HG02943 (cell line): ENCODE data around the gene SNX32.

ENCODE experiments used
- ATAC-seq: cut with Tn5 transposase; IDR thresholded peaks from one replicate; pipeline ENCODE4 v1.9.1; 2021; ENCODE audit warnings: mild to moderate bottlenecking, low read depth, moderate library complexity; ENCODE audit not compliant: unreplicated experiment

The SNX32 gene

GRCh38 chr11:65897020-65897471 lies 63.3 kb downstream of the SNX32 start:
- ATAC-seq, result no peak

GRCh38 chr11:65898656-65899355 lies 65.0 kb downstream of the SNX32 start:
- ATAC-seq, result no peak

DNA sequence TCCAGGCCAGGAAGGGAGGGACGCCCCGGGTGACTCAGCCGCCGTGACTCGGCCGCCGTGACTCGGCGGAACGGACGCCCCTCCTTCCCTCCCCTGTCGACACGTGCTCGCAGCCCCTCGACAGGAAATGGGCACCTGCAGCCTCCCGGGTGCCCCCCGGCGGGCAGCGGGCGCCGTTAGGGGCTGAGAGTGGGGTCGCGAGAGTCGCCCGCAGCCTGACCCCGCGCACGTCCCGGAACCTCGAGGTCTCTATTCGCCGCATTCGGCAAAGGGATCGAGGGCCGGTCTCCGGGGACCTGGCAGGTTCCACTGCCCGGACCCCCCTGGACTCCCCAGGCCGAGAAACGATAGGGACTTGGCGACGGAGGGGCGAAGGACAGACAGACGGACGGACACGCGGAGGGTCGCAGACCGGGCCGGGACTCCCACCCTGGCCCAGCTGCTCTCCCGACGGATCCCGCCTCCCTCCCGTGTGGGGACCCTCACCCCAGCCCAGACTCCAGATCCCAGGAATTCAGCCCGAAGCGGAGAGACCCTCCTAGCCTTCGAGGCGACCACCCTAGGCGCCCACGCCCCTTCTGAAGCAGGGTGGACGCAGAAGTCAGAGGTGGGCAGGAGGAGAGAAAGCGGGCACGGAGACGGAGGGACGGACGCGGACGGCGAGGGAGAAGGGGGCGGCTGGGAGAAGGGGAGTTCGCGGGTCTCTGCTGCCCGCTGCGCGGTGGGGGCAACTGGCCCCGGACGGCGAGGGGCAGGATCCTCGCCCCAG lies 65.8 kb downstream of the SNX32 start:
- no peak for ATAC-seq

DNA sequence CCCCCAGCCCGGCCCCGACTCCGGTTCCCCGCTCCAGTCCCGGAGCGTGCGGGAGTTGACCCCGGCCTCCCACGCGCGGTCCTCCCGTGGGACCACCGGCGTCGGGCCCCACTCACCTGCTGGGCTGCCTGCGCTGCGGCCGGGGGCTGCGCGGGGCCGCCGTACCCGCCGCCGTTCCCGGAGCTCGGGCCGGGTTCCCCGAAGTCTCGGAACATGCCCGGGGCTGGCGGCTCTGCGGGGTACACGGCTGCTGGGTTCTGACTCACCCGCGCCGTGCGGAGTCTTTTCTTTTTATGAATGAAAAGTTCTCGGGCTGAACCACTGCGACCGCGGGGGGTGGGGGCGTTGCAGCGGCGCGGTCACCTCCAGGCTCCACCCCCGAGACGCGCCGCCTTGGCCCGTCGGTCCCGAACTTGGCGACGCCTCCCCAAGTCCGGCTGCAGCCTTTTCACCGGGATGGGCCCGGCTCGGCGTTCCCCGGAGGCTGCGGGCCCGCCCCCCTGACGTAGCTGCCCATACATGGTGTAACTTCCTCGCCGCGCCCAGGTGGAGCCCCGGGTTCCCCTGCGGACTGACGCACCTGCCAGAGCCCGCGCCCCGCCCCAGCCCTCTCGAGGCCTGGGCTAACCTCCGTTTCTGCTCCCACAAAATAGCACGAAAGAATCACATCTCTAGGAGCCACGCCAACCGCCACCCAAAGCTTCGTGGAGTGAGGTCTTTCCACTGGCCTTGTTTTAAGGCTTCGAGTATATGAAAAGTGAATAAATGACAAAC lies 66.5 kb downstream of the SNX32 start, which contains the start of gene FOSL1:
FOSL1 (minus strand) TSS at position 264 of the 774 bp plus-strand sequence; CDS start at position 215, 49 bp downstream.
- ATAC-seq, result peak; percentile 57

GRCh38 chr11:65900899-65901180 lies 67.1 kb downstream of the SNX32 start:
- ATAC-seq, result no peak

- no peak for ATAC-seq
Observed at GRCh38 chr11:65903068-65903481, 69.3 kb downstream of the SNX32 start.
